ENCODE data around the gene SCGB1A1.

DNA sequence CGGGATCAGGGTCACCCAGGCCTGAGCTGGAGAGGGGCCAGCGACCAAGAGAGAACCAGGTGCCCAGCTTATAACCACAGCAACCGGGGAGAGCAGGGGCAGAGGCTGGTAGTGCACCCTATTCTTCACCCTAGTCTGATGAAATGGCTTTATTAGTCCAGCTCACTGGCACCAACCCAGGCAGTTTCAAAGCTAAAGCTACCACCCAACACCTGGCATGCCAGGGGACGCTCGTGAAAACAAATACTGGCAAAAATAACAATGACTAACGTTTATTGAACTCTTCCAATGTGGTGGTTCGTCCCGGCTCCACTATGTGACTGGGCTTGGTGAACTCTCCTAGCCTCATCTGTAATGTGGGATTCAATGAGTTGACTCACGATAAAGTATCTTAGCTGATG is 30.6 kb downstream of the SCGB1A1 start:
- no peak for TF ChIP-seq POLR2AphosphoS5 (IDR thresholded peaks at IDR 0.05; ENCODE audit: low read depth)
- TF ChIP-seq, protein P1, sequence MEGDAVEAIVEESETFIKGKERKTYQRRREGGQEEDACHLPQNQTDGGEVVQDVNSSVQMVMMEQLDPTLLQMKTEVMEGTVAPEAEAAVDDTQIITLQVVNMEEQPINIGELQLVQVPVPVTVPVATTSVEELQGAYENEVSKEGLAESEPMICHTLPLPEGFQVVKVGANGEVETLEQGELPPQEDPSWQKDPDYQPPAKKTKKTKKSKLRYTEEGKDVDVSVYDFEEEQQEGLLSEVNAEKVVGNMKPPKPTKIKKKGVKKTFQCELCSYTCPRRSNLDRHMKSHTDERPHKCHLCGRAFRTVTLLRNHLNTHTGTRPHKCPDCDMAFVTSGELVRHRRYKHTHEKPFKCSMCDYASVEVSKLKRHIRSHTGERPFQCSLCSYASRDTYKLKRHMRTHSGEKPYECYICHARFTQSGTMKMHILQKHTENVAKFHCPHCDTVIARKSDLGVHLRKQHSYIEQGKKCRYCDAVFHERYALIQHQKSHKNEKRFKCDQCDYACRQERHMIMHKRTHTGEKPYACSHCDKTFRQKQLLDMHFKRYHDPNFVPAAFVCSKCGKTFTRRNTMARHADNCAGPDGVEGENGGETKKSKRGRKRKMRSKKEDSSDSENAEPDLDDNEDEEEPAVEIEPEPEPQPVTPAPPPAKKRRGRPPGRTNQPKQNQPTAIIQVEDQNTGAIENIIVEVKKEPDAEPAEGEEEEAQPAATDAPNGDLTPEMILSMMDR (IDR thresholded peaks at IDR 0.05; ENCODE audit: insufficient read depth, low read length), result no peak
